Kidney (tissue), 14 donors: ENCODE measurements around the gene COA1. TPM values are rescaled to one million over a fixed set of nuclear protein-coding genes. Genes with fewer than 3 reads are reported as not detected.

Experiments used
- DNase-seq, 5 donors: peaks; one replicate each; pipeline ENCODE4 v3.0.0-alpha.2; 2013 to 2020
- FAIRE-seq: peaks from 2 replicates; lab custom pipeline; 2012; peaks lifted over from hg19 to GRCh38; lab: Jason Lieb, UNC
- H3K27ac ChIP-seq, 2 donors: one replicate each; pipeline ENCODE4 v1.7.0; 2013; ENCODE audit warnings: low read depth in 2 of 2, low read length in 2 of 2, inconsistent platforms in 1 of 2
- H3K27me3 ChIP-seq: one replicate; pipeline ENCODE4 v1.7.1; 2013; ENCODE audit warnings: low read length, inconsistent platforms; ENCODE audit not compliant: control insufficient read depth, insufficient read depth
- H3K36me3 ChIP-seq, 3 donors: one replicate each; pipeline versions ENCODE4 v1.7.0 to v1.7.1; 2013; ENCODE audit warnings: low read length in 3 of 3, control low read depth in 1 of 3, inconsistent platforms in 1 of 3; ENCODE audit not compliant: insufficient read depth in 3 of 3, control insufficient read depth in 2 of 3
- H3K4me1 ChIP-seq, 3 donors: one replicate each; pipeline versions ENCODE4 v1.7.0 to v1.7.1; 2013; ENCODE audit warnings: low read length in 3 of 3, inconsistent platforms in 1 of 3, low read depth in 1 of 3; ENCODE audit not compliant: control insufficient read depth in 2 of 3, insufficient read depth in 2 of 3
- H3K4me3 ChIP-seq, 3 donors: one replicate each; pipeline versions ENCODE4 v1.7.0 to v1.8.1; 2013; ENCODE audit warnings: low read length in 3 of 3, control low read depth in 1 of 3, inconsistent platforms in 1 of 3
- H3K9ac ChIP-seq, 3 donors: one replicate each; pipeline versions ENCODE4 v1.7.0 to v1.7.1; 2013; ENCODE audit warnings: low read length in 3 of 3, control low read depth in 1 of 3, inconsistent platforms in 1 of 3
- H3K9me3 ChIP-seq, 3 donors: one replicate each; pipeline versions ENCODE4 v1.7.0 to v1.7.1; 2013; ENCODE audit warnings: low read length in 3 of 3, control low read depth in 1 of 3, inconsistent platforms in 1 of 3; ENCODE audit not compliant: control insufficient read depth in 2 of 3, insufficient read depth in 1 of 3
- CTCF ChIP-seq: IDR thresholded peaks from 3 replicates; pipeline ENCODE4 v1.5.1; 2012; ENCODE audit warnings: mild to moderate bottlenecking, moderate library complexity, borderline replicate concordance; ENCODE audit not compliant: insufficient read depth; ENCODE audit errors: extremely low read depth
- intact Hi-C: fragments of 100-400 bp; cut with DNase I; formaldehyde crosslinking; loops from one replicate; pipeline ENCODE4 v1.11.1; 2022
- polyA plus RNA-seq: library from polyadenylated mRNA; stranded (reverse); fragments of 350-450 nt; fragmentation: Illumina TruSeq; extraction: RNeasy Lipid Tissue Mini Kit (QIAGEN cat#74804); gene quantifications from one replicate; pipeline ENCODE4 v1.2.3, GENCODE V29; 2014; ENCODE audit warnings: low read depth, low replicate concordance; ENCODE audit not compliant: insufficient read depth
- total RNA-seq: library from RNA; stranded (reverse); fragmentation: NEBNext Ultra II Directional; extraction: Animal tissue kit (Norgen Biotek cat#: 25700); gene quantifications from one replicate; pipeline ENCODE4 v1.2.1, GENCODE V29; 2021
- donor health status: control.
- donor health status: control.
- donor health status: control.
- donor health status: control.
- donor health status: control.
- donor health status: DM: yes; HTN: yes; CAD: no.
- donor health status: Normal renal cell carcinoma (clear cell type).

Gene COA1
- total and polyA plus RNA-seq, 2 donors from 2014 or later, result 49.6 to 58.9 TPM

GRCh38 chr7:43769281-43769680 lies 40.0 kb upstream of the COA1 start:
- Histone ChIP-seq H3K9ac (no peak overlapping the region), H3K4me3 (no peak overlapping the region), H3K27ac (no peak overlapping the region), H3K36me3 (peaks cover 0 to 13% (median 2%) of the 10 kb centered on the region in 3 donors), H3K9me3 (no peaks in the 10 kb centered on the region), H3K4me1 (peaks cover 0 to 13% (median 7%) of the 10 kb centered on the region in 3 donors), H3K27me3 (no peaks in the 10 kb centered on the region)
- no peak for DNase-seq
- intact Hi-C loops, result no loop called here
- no peak for TF ChIP-seq CTCF
- no peak for FAIRE-seq

- DNase-seq, result no peak
- TF ChIP-seq CTCF, result no peak
- Histone ChIP-seq H3K36me3 (peaks cover 0 to 13% (median 2%) of the 10 kb centered on the region in 3 donors), H3K9me3 (no peaks in the 10 kb centered on the region), H3K4me1 (peaks cover 0 to 13% (median 7%) of the 10 kb centered on the region in 3 donors), H3K27ac (no peak overlapping the region), H3K4me3 (no peak overlapping the region), H3K9ac (no peak overlapping the region), H3K27me3 (no peaks in the 10 kb centered on the region)
- no peak for FAIRE-seq
- intact Hi-C loops, result no loop called here
These were observed 39.6 kb upstream of the COA1 start for GRCh38 chr7:43768887-43769272.

GRCh38 chr7:43768201-43768886 lies 39.0 kb upstream of the COA1 start:
- Histone ChIP-seq H3K36me3 (peaks cover 0 to 13% (median 2%) of the 10 kb centered on the region in 3 donors), H3K9me3 (no peaks in the 10 kb centered on the region), H3K27me3 (no peaks in the 10 kb centered on the region), H3K4me1 (peaks cover 0 to 13% (median 7%) of the 10 kb centered on the region in 3 donors), H3K4me3 (no peak overlapping the region), H3K27ac (no peak overlapping the region), H3K9ac (no peak overlapping the region)
- no peak for DNase-seq
- TF ChIP-seq CTCF, result no peak
- FAIRE-seq, result no peak
- intact Hi-C loops, result no loop called here
